K562 (cell line): Measurements from ENCODE around the gene MBOAT2. TPM values are rescaled to one million over a fixed set of nuclear protein-coding genes. Genes with fewer than 3 reads are reported as not detected.

Experiments used
- CHD1 ChIP-seq: fragments of 200-600 bp; sonication (generic); IDR thresholded peaks from one replicate; pipeline ENCODE4 v1.6.1; 2012; ENCODE audit warnings: mild to moderate bottlenecking, moderate library complexity, low read length, inconsistent platforms
- MCM5 ChIP-seq: fragments of 450-650 bp; IDR thresholded peaks from 2 replicates; pipeline ENCODE4 v1.6.1; 2016; ENCODE audit warnings: low read depth
- MYC ChIP-seq, 2 experiments: fragments of 250-450 bp in 1 of 2; sonication (Bioruptor Pico) in 1 of 2; IDR thresholded peaks; 2 replicates each; pipeline versions ENCODE4 v1.5.1 to v1.6.1; 2012 to 2021; ENCODE audit warnings: low read depth in 2 of 2, borderline replicate concordance in 1 of 2, improper control_type of control experiment in 1 of 2, low read length in 1 of 2, mild to moderate bottlenecking in 1 of 2, moderate library complexity in 1 of 2
- PURB ChIP-seq: sonication (generic); formaldehyde crosslinking; IDR thresholded peaks from 2 replicates; pipeline ENCODE4 v1.9.0; 2021; ENCODE audit warnings: low read depth, mild to moderate bottlenecking, missing genetic modification reagents
- RFX7 ChIP-seq: fragments of 250-450 bp; sonication (Bioruptor Pico); IDR thresholded peaks from 2 replicates; pipeline ENCODE4 v1.5.1; 2021; ENCODE audit warnings: mild to moderate bottlenecking
- ZNF444 ChIP-seq: fragments of 250-450 bp; sonication (Bioruptor Pico); IDR thresholded peaks from 2 replicates; pipeline ENCODE4 v1.4.0; 2020; ENCODE audit warnings: mild to moderate bottlenecking, moderate library complexity
- ZNF780A ChIP-seq: fragments of 250-450 bp; sonication (Bioruptor Pico); IDR thresholded peaks from 2 replicates; pipeline ENCODE4 v1.5.0; 2021; ENCODE audit warnings: mild to moderate bottlenecking
- polyA plus RNA-seq, 8 experiments: library from polyadenylated mRNA; depleted of rRNA in 4 of 8; stranded (reverse) in 5 of 8; unstranded in 3 of 8; fragments of >200 nt; fragmentation: Nextera tagmentation in 2 of 8; fragmentation: Illumina TruSeq in 1 of 8; extraction: Ambion mirVana in 2 of 8; extraction: Trizol in 1 of 8; gene quantifications; 2 replicates each; pipeline versions ENCODE4 v1.2.1 to v1.2.3, GENCODE V29; 2011 to 2014; ENCODE audit warnings: inconsistent platforms in 1 of 8, missing spikeins in 1 of 8
- total RNA-seq, 7 experiments: library from RNA; depleted of rRNA in 6 of 7; stranded (reverse); fragments of >200 nt in 6 of 7; fragmentation: Illumina TruSeq in 2 of 7; extraction: Trizol in 2 of 7; gene quantifications; 2 replicates each; pipeline versions ENCODE4 v1.2.1 to v1.2.3, GENCODE V29; 2011 to 2021; ENCODE audit warnings: low replicate concordance in 1 of 7
- TF ChIP-seq, protein P1 (sequence below), 2 experiments: fragments of 450-650 bp; IDR thresholded peaks; 2 replicates each; pipeline ENCODE4 v1.6.1; 2016; ENCODE audit warnings: mild to moderate bottlenecking in 2 of 2, borderline replicate concordance in 1 of 2, low read depth in 1 of 2, moderate library complexity in 1 of 2

The MBOAT2 gene
- total and polyA plus RNA-seq, 9 of the 15 experiments (the other 6 are each of a cell fraction or from before 2014, with no cell fraction given): 8.4 to 122 (median 27.6) TPM

DNA sequence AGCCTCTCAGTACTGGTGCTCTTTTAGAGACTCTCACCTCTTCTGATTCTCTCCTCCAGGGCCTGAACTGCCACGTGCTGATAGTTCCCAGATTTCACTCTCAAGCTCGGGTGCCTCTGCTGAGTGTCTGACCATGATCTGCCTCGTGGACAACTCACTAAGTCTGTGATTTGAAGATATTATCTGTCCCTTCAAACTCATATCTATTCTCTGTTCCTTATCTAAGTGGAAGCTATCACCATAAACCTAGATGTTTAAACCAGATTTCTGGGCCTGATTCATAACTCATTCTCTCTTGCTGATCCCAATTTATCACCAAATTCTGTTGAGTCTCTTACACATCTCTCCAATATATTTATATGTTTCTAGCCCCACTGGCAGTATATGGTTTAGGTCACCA lies 136.1 kb downstream of the MBOAT2 start (continued):
- TF ChIP-seq, protein P1, sequence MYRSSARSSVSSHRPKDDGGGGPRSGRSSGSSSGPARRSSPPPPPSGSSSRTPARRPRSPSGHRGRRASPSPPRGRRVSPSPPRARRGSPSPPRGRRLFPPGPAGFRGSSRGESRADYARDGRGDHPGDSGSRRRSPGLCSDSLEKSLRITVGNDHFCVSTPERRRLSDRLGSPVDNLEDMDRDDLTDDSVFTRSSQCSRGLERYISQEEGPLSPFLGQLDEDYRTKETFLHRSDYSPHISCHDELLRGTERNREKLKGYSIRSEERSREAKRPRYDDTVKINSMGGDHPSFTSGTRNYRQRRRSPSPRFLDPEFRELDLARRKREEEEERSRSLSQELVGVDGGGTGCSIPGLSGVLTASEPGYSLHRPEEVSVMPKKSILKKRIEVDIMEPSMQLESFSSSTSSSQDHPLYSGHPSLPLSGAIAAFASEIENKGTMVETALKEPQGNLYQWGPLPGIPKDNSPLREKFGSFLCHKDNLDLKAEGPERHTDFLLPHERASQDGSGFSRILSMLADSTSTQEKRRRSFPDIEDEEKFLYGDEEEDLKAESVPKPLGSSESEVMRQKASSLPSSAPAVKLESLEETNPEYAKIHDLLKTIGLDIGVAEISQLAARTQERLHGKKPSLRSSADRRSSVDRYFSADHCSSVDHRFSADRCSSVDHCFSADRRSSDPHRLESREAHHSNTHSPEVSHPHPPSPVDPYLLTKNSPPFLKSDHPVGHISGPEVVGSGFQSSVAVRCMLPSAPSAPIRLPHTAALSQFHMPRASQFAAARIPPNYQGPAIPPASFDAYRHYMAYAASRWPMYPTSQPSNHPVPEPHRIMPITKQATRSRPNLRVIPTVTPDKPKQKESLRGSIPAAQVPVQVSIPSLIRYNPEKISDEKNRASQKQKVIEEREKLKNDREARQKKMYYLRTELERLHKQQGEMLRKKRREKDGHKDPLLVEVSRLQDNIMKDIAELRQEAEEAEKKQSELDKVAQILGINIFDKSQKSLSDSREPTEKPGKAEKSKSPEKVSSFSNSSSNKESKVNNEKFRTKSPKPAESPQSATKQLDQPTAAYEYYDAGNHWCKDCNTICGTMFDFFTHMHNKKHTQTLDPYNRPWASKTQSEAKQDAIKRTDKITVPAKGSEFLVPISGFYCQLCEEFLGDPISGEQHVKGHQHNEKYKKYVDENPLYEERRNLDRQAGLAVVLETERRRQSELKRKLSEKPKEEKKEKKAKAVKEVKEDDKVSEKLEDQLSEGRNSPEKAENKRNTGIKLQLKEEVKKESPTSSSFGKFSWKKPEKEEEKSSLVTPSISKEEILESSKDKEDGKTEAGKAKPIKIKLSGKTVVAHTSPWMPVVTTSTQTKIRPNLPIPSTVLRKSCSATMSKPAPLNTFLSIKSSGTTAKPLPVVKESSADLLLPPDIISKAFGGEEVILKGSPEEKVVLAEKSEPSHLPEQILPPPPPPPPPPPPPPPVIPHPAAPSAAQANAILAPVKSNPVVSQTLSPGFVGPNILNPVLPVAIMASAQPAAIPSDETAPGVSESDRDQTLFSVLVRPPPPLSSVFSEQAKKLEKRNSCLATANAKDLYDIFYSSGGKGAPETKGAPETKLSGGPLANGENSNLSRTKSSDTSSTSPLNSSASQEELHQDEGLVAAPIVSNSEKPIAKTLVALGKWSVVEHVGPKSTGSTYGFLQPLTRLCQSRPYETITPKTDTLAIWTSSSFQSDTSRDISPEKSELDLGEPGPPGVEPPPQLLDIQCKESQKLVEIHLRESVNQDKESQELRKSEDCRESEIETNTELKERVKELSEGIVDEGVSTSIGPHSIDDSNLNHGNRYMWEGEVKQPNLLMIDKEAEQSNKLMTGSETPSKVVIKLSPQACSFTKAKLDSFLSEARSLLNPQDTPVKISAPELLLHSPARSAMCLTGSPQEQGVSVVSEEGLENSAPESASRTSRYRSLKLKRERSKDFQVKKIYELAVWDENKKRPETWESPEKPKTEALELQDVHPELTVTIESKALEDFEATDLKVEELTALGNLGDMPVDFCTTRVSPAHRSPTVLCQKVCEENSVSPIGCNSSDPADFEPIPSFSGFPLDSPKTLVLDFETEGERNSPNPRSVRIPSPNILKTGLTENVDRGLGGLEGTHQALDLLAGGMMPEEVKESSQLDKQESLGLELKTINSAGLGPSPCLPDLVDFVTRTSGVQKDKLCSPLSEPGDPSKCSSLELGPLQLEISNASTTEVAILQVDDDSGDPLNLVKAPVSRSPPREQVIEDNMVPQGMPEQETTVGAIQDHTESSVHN (IDR thresholded peaks at IDR 0.05; ENCODE audit: borderline replicate concordance in 1 of 2, low read depth in 1 of 2): no peak
- TF ChIP-seq CHD1: no peak
- no peak for TF ChIP-seq MYC (IDR thresholded peaks at IDR 0.05; ENCODE audit: low read depth, low read length)
- no peak for TF ChIP-seq MYC (CRISPR knock-in tag; IDR thresholded peaks at IDR 0.05; ENCODE audit: borderline replicate concordance, low read depth)
- TF ChIP-seq MCM5: no peak
- TF ChIP-seq ZNF444: no peak
- TF ChIP-seq ZNF780A: no peak
- no peak for TF ChIP-seq PURB (CRISPR knock-in tag)
- no peak for TF ChIP-seq RFX7 (CRISPR knock-in tag)
